PFSK-1 (cell line): ENCODE results near the gene LAIR1.

Source experiments
- FOXP2 ChIP-seq: optimal IDR thresholded peaks from 2 replicates; pipeline ENCODE3; 2011; ENCODE audit warnings: borderline replicate concordance, control low read depth, inconsistent platforms; ENCODE audit not compliant: insufficient read depth; ENCODE audit errors: extremely low read length, extremely low read depth
- POLR2AphosphoS5 ChIP-seq: IDR thresholded peaks from 2 replicates; pipeline ENCODE4 v1.6.1; 2012; ENCODE audit warnings: low read depth, mild to moderate bottlenecking, control low read depth, low read length, moderate library complexity
- REST ChIP-seq, 2 experiments: IDR thresholded peaks; 2 replicates each; pipeline versions ENCODE4 v1.6.1 to v1.8.0; 2011 to 2012; ENCODE audit warnings: low read depth in 2 of 2, low read length in 2 of 2, control low read depth in 1 of 2, inconsistent platforms in 1 of 2, mild to moderate bottlenecking in 1 of 2, moderate library complexity in 1 of 2; ENCODE audit not compliant: insufficient read depth in 1 of 2
- SIN3A ChIP-seq: IDR thresholded peaks from 2 replicates; pipeline ENCODE4 v1.6.1; 2012; ENCODE audit warnings: mild to moderate bottlenecking, low read length, moderate library complexity, borderline replicate concordance; ENCODE audit not compliant: insufficient read depth
- TAF1 ChIP-seq: IDR thresholded peaks from 2 replicates; pipeline ENCODE4 v1.6.1; 2012; ENCODE audit warnings: low read length, control low read depth, borderline replicate concordance; ENCODE audit not compliant: insufficient read depth

GRCh38 chr19:54383330-54383729 is 18.6 kb upstream of the LAIR1 start:
- TF ChIP-seq TAF1 (no peak), POLR2AphosphoS5 (no peak), SIN3A (no peak), REST (IDR thresholded peaks at IDR 0.05; ENCODE audit: insufficient read depth in 1 of 2, low read depth in 2 of 2, low read length in 2 of 2) (no peak), FOXP2 (no peak)
